ENCODE data around the gene SNX10.

Gene SNX10

DNA sequence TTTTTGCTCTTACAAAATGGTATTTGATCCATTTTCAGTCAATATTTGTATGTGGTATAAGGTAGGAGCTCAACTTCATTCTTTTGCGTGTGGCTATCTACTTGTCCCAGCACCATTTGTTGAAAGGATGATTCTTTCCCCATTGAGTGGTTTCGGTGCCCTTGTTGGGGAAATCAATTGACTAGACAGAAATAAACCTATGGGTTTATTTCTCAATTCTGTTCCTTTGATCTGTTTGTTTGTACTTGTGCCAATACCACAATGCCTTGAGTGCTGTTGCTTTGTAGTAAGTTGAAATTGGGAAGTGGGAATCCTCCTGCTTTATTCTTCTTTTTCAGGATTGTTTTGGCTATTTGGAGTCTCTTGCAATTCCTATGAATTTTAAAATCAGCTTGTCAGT lies 41.0 kb downstream of the SNX10 start:
- in situ Hi-C loops (cut with MboI; ENCODE audit: low sequenced_read_pairs), result no loop called here

GRCh38 chr7:26334166-26334859 lies 42.7 kb downstream of the SNX10 start:
- in situ Hi-C loops (cut with MboI; ENCODE audit: low sequenced_read_pairs), result no loop called here

DNA sequence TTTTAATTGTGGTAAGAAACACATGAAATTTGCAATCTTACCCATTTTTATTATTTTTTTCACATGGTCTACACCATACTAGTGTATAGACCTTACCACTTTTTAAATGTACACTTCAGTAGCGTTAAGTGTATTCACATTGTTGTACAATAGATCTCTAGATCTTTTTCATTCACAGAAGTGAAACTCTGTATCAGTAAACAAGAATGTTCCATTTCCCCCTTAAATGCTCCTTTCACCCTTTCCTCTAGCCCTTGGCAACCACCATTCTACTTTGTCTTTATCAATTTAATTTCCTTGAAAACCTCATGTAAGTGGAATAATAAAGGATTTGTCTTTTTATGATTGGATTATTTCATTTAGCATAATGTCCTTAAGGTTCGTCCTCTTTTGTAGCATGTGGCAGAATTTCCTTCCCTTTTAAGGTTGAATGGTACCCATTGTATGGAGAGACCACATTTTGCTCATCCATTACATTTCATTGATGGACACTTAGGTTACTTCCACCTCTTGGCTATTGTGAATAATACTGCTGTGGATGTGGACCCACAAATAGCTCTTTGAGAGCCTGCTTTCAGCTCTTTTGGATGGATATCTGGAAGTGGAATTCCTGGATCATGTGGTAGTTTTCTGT lies 45.7 kb downstream of the SNX10 start:
- in situ Hi-C loops (cut with MboI; ENCODE audit: low sequenced_read_pairs), result no loop called here

DNA sequence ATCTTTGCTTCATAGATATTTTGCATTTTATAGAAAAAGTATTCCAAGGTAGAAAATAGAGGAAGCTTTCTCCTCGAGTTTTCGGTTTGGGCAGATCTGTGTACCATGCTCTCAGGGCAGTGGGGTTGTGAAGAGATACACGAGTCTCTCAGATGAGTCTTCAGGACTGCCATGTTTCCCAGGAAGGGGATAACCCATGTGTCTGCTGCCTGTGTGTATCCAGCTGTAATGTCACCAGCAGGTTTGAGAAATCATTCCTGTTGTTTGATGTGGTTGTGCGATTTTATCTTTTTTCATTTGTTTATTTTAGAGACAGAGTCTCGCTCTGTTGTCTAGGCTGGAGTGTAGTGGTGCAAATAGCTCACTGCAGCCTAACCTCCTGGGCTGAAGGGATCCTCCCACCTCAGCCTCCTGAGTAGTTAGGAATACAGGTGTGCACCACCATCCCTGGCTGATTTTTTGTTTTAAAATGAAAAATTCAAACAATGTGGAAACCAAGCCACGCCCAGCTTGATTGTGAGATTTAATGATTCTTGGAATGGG lies 48.9 kb downstream of the SNX10 start:
- in situ Hi-C loops (cut with MboI; ENCODE audit: low sequenced_read_pairs), result no loop called here

DNA sequence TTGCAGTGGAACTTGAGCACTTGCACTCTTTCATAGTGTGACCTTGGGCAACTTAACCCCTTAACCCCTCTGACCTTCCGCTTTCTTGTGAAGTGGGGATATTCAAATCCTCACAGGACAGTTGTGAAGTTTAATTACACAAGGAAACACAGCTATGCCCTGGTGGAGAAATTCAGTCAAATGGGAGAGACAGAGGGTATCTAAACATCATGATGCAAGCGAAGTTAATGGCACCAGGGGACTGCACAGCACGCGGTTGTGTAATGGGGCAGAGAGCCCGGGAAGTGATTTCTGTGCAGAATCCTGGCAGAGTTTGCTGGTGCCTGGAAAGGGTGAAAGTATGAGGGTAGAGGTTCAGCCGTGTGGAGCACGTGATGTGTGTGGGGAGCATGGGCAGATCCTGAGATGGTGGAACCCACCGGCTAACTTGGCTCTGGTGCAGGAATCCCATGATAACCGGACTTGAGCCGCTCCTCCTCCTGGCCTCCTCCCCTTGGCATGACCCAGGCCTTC lies 51.7 kb downstream of the SNX10 start:
- in situ Hi-C loops (cut with MboI; ENCODE audit: low sequenced_read_pairs), result no loop called here

- in situ Hi-C loops (cut with MboI; ENCODE audit: low sequenced_read_pairs), result no loop called here
These were observed 52.2 kb downstream of the SNX10 start for GRCh38 chr7:26343837-26344236.

GRCh38 chr7:26345202-26345601 lies 53.5 kb downstream of the SNX10 start:
- in situ Hi-C loops (cut with MboI; ENCODE audit: low sequenced_read_pairs), result no loop called here

- in situ Hi-C loops (cut with MboI; ENCODE audit: low sequenced_read_pairs), result no loop called here
These were observed 54.2 kb downstream of the SNX10 start for GRCh38 chr7:26345837-26346236.

GRCh38 chr7:26346611-26347203 lies 55.0 kb downstream of the SNX10 start:
- in situ Hi-C loops (cut with MboI; ENCODE audit: low sequenced_read_pairs), result no loop called here

- in situ Hi-C loops (cut with MboI; ENCODE audit: low sequenced_read_pairs), result no loop called here
These were observed 56.7 kb downstream of the SNX10 start for GRCh38 chr7:26348234-26348851.

GRCh38 chr7:26349005-26349915 lies 57.6 kb downstream of the SNX10 start:
- in situ Hi-C loops (cut with MboI; ENCODE audit: low sequenced_read_pairs), result no loop called here

DNA sequence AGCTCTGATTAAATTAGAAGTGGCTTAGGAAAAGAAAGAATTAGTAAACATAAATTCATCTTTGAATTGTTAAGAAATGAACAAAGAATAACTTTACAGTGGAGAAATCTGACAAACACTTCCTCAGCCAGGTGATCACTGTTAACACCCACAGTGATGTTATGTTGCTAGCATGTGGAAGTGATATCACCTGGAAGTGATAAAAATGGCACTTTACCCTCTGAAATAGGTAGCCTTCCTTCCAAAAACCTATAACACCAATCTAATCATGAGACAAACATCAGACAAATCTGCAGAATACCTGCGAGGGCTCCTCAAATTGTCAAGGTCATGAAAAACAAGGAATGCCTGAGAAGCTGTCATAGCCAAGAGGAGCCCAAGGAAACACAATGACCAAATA lies 59.5 kb downstream of the SNX10 start:
- in situ Hi-C loops (cut with MboI; ENCODE audit: low sequenced_read_pairs), result loop anchor here (25.0 kb wide), 2 partner anchors 311 to 836 kb away; partner anchors contain the start of gene HOXA11

DNA sequence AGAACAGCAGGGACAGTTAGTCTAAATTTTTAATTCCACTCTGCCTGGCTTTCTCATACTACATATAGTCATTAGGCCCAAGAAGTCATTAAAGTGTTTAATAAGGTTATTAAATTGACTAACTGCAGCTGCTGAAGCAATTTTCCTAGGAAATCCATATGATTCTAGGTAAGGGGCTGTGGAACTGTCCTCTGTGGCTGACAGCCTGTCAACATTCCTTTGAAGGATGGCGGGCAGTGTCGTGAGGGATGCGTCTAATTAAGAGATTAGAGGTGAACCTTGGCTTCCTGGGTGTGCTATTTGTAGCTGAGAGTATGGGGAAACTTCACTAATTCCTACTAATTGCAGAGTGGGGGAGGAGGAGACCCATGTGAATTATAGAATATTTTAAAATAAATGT lies 64.6 kb downstream of the SNX10 start:
- in situ Hi-C loops (cut with MboI; ENCODE audit: low sequenced_read_pairs), result loop anchor here (25.0 kb wide), 2 partner anchors 306 to 831 kb away; partner anchors contain the start of gene HOXA11

DNA sequence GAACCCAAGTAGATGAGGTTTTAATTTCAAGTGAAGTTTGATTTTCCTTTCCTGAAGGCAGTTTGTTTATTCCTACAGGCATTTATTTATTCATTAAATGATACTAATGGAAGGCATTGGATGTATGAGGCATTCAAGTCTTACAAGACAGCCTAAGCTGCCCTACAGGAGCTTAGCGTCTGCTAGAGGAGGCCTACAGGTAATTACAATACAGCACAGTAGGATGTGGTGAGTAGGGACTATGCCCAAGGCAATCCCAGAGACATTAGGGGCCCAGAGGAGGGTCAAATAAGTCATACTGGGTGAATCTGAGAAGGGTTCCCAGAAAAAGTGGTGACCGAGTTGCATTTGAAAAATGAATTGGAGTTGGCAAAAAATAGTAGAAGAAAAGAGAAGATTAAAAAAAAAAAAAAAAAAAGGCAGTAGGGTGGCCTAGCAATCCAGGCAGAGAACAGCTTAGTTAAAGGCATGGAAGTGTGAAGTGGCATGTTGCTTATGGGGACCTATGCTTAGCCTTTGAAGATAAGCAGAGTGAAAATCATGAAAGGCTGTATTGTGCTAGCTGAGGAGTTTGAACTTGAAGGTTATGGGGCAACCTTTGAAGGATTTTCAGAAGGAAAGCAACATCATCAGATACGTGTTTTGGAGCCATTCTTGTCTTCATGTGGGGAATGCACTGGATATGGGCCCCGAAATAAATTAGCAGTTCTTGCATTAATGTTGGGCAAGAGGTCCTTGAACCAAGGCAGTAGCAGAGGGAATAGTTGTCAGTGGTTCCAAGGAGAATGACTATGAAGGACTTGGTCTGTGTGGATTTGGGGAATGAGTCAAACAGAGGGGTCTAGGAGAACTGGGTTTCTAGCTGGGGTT lies 65.5 kb downstream of the SNX10 start:
- in situ Hi-C loops (cut with MboI; ENCODE audit: low sequenced_read_pairs), result loop anchor here (25.0 kb wide), 2 partner anchors 305 to 830 kb away; partner anchors contain the start of gene HOXA11

DNA sequence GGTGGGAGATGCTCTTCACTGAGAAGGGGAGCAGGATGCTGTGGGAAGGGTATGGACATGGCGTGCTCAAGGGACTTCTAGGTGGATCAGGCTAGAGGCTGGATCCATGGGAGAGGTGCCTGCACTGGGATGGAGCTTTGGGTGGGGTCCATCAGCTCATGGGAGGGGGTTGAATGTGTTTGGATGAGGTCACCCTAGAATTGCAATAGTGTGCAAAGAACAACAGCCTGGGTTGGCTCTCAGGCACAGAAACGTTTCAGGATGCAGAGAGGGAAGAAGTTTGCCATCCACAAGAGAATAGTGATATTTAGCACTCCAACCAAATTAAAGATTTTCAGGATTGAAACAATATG lies 66.1 kb downstream of the SNX10 start:
- in situ Hi-C loops (cut with MboI; ENCODE audit: low sequenced_read_pairs), result loop anchor here (25.0 kb wide), 2 partner anchors 305 to 830 kb away; partner anchors contain the start of gene HOXA11

GRCh38 chr7:26360650-26361049 lies 69.0 kb downstream of the SNX10 start:
- in situ Hi-C loops (cut with MboI; ENCODE audit: low sequenced_read_pairs), result loop anchor here (10.0 to 25.0 kb wide), 3 partner anchors 302 to 827 kb away; partner anchors contain the start of gene HOXA11

GRCh38 chr7:26361637-26362036 lies 70.0 kb downstream of the SNX10 start:
- in situ Hi-C loops (cut with MboI; ENCODE audit: low sequenced_read_pairs), result loop anchor here (10.0 to 25.0 kb wide), 3 partner anchors 301 to 826 kb away; partner anchors contain the start of gene HOXA11

- in situ Hi-C loops (cut with MboI; ENCODE audit: low sequenced_read_pairs), result loop anchor here (10.0 to 25.0 kb wide), 3 partner anchors 299 to 824 kb away; partner anchors contain the start of gene HOXA11
These were observed 71.8 kb downstream of the SNX10 start for GRCh38 chr7:26363465-26363864.
